Keratinocyte (primary cell): ENCODE measurements around the gene SRM. TPM values are rescaled to one million over a fixed set of nuclear protein-coding genes. Genes with fewer than 3 reads are reported as not detected.
"Not testable (repeated sequence)": the region's sequence is repeated elsewhere in the genome, so short reads cannot be mapped to it uniquely, and the experiment has no call there.

ENCODE experiments used
- DNase-seq: peaks from one replicate; pipeline ENCODE4 v3.0.0-alpha.2; 2011; ENCODE audit warnings: low read depth, missing footprints, low spot score
- FAIRE-seq: peaks from 2 replicates; lab custom pipeline; 2011; peaks lifted over from hg19 to GRCh38; lab: Jason Lieb, UNC
- H2AFZ ChIP-seq: 2 replicates; pipeline ENCODE4 v1.6.0; 2012; ENCODE audit warnings: low read length, control low read depth, inconsistent platforms; ENCODE audit not compliant: control insufficient read depth
- H3K27ac ChIP-seq: 2 replicates; pipeline ENCODE4 v1.5.1; 2011; ENCODE audit warnings: low read length; ENCODE audit not compliant: control insufficient read depth, insufficient read depth
- H3K27me3 ChIP-seq: 3 replicates; pipeline ENCODE4 v1.6.0; 2011; ENCODE audit warnings: low read length; ENCODE audit not compliant: control insufficient read depth, insufficient read depth; ENCODE audit errors: extremely low read depth
- H3K36me3 ChIP-seq, 2 experiments: 2 replicates in 1 of 2; 3 replicates in 1 of 2; pipeline ENCODE4 v1.5.1; 2011; ENCODE audit warnings: low read length in 2 of 2, mild to moderate bottlenecking in 1 of 2; ENCODE audit not compliant: control insufficient read depth in 2 of 2, insufficient read depth in 2 of 2; ENCODE audit errors: extremely low read depth in 1 of 2
- H3K4me1 ChIP-seq: 3 replicates; pipeline ENCODE4 v1.5.1; 2011; ENCODE audit warnings: low read length; ENCODE audit not compliant: control insufficient read depth, insufficient read depth; ENCODE audit errors: extremely low read depth
- H3K4me2 ChIP-seq: 3 replicates; pipeline ENCODE4 v1.6.0; 2011; ENCODE audit warnings: low read depth, low read length; ENCODE audit not compliant: control insufficient read depth, insufficient read depth; ENCODE audit errors: extremely low read depth
- H3K4me3 ChIP-seq, 3 experiments: fragments of 200-600 bp in 1 of 3; sonication (generic) in 1 of 3; 2 replicates in 2 of 3; 3 replicates in 1 of 3; pipeline ENCODE4 v1.5.1; 2011 to 2016; ENCODE audit warnings: low read length in 3 of 3, mild to moderate bottlenecking in 3 of 3, control low read depth in 2 of 3, inconsistent platforms in 1 of 3, low read depth in 1 of 3, mixed read lengths in 1 of 3, mixed run types in 1 of 3, moderate library complexity in 1 of 3; ENCODE audit not compliant: control insufficient read depth in 2 of 3, insufficient read depth in 2 of 3; ENCODE audit errors: extremely low read depth in 1 of 3
- H3K79me2 ChIP-seq: 2 replicates; pipeline ENCODE4 v1.6.0; 2012; ENCODE audit warnings: low read length; ENCODE audit not compliant: control insufficient read depth, insufficient read depth
- H3K9ac ChIP-seq: 3 replicates; pipeline ENCODE4 v1.6.0; 2011; ENCODE audit warnings: low read length; ENCODE audit not compliant: control insufficient read depth, insufficient read depth; ENCODE audit errors: extremely low read depth
- H3K9me1 ChIP-seq: 3 replicates; pipeline ENCODE4 v1.6.0; 2011; ENCODE audit warnings: low read length; ENCODE audit not compliant: control insufficient read depth, insufficient read depth; ENCODE audit errors: extremely low read depth
- H3K9me3 ChIP-seq: 2 replicates; pipeline ENCODE4 v1.5.1; 2012; ENCODE audit warnings: low read depth, low read length; ENCODE audit not compliant: control insufficient read depth
- H4K20me1 ChIP-seq: 3 replicates; pipeline ENCODE4 v1.6.0; 2011; ENCODE audit warnings: low read length; ENCODE audit not compliant: control insufficient read depth, insufficient read depth; ENCODE audit errors: extremely low read depth
- CTCF ChIP-seq, 3 experiments: IDR thresholded peaks in 1 of 3; conservative IDR thresholded peaks in 1 of 3; optimal IDR thresholded peaks in 1 of 3; 2 replicates in 2 of 3; 3 replicates in 1 of 3; pipeline versions ENCODE3 to v1.5.1; 2011; ENCODE audit warnings: low read length in 3 of 3, mild to moderate bottlenecking in 3 of 3, moderate library complexity in 2 of 3, control low read depth in 1 of 3, inconsistent platforms in 1 of 3; ENCODE audit not compliant: insufficient read depth in 2 of 3; ENCODE audit errors: extremely low read depth in 1 of 3
- EZH2 ChIP-seq: IDR thresholded peaks from one replicate; pipeline ENCODE4 v1.6.1; 2012; ENCODE audit warnings: inconsistent platforms, mild to moderate bottlenecking, low read length, moderate library complexity
- dilution Hi-C: fragments of 300-500 bp; cut with MboI; formaldehyde crosslinking; loops from one replicate; pipeline ENCODE4 v1.7.0; 2020; ENCODE audit warnings: low sequenced_read_pairs; ENCODE audit not compliant: extremely low pct_ligation_motif_present
- polyA plus RNA-seq, 5 experiments: library from polyadenylated mRNA; depleted of rRNA in 3 of 5; stranded (reverse) in 3 of 5; stranded (forward) in 1 of 5; unstranded in 1 of 5; fragments of >200 nt; gene quantifications; 1 replicate in 1 of 5; 2 replicates in 3 of 5; 3 replicates in 1 of 5; pipeline versions ENCODE4 v1.2.1 to v1.2.3, GENCODE V29; 2011 to 2012; ENCODE audit warnings: missing spikeins in 2 of 5, low read depth in 1 of 5, low replicate concordance in 1 of 5

Gene SRM
- polyA plus RNA-seq, 1 donor (not counting 4 experiments of a cell fraction or from before 2014, with no cell fraction given) = 32.8 TPM

GRCh38 chr1:11019971-11020370 lies 39.8 kb downstream of the SRM start:
- Histone ChIP-seq H4K20me1 (peaks cover 23% of the 10 kb centered on the region), H3K36me3 (peaks cover 25 to 47% of the 10 kb centered on the region in 2 experiments)

DNA sequence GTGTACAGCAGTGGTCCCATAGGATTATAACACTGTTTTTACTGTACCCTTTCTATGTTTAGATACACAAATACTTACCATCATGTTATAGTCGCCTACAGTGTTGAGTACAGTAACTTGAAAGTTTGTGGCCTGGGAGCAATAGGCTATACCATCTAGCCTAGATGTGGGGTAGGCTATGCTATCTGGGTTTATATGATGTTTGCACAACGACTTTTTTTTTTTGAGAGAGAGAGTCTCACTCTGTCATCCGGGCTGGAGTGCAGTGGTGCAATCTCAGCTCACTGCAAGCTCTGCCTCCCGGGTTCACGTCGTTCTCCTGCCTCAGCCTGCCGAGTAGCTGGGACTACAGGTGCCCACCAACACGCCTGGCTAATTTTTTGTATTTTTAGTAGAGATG lies 40.5 kb downstream of the SRM start:
- dilution Hi-C loops, H3K4me1 ChIP-seq, H3K4me2 ChIP-seq, DNase-seq, H3K4me3 ChIP-seq, H3K27ac ChIP-seq, FAIRE-seq, H3K9ac ChIP-seq, H3K9me3 ChIP-seq, H2AFZ ChIP-seq, H3K9me1 ChIP-seq, H3K27me3 ChIP-seq: not testable (repeated sequence)
- H3K79me2 ChIP-seq = peaks cover 52% of the 10 kb centered on the region
- H4K20me1 ChIP-seq = peaks cover 23% of the 10 kb centered on the region
- H3K36me3 ChIP-seq = peaks cover 27 to 51% of the 10 kb centered on the region in 2 experiments

More at GRCh38 chr1:11019971-11020370, 39.8 kb downstream of the SRM start:
- no peak overlapping the region for H2AFZ ChIP-seq
- H3K4me2 ChIP-seq = no peak overlapping the region
- no peak overlapping the region for H3K4me3 ChIP-seq
- DNase-seq (no peak), FAIRE-seq (no peak)
- H3K27ac ChIP-seq = no peak overlapping the region
- no peaks in the 10 kb centered on the region for H3K9me3 ChIP-seq
- no peaks in the 10 kb centered on the region for H3K9me1 ChIP-seq
- H3K9ac ChIP-seq = no peak overlapping the region
- dilution Hi-C loops = no loop called here
- TF ChIP-seq EZH2 = no peak
- no peak for TF ChIP-seq CTCF (optimal IDR thresholded peaks at IDR 0.05 in 1 of 3, IDR thresholded peaks at IDR 0.05 in 1 of 3, conservative IDR thresholded peaks at IDR 0.05 in 1 of 3; ENCODE audit: extremely low read depth in 1 of 3, insufficient read depth in 2 of 3, low read length in 3 of 3)
- H3K27me3 ChIP-seq = no peaks in the 10 kb centered on the region
- peaks cover 45% of the 10 kb centered on the region for H3K79me2 ChIP-seq
- H3K4me1 ChIP-seq = peaks cover 8% of the 10 kb centered on the region

GRCh38 chr1:11013160-11013531 lies 46.7 kb downstream of the SRM start:
- DNase-seq (no peak), FAIRE-seq (no peak)
- Histone ChIP-seq H3K27ac (peak overlapping the region; percentile 100), H3K9ac (peak overlapping the region; percentile 99), H2AFZ (no peak overlapping the region), H3K4me2 (peak overlapping the region; percentile 99), H3K9me3 (no peaks in the 10 kb centered on the region), H3K27me3 (no peaks in the 10 kb centered on the region), H3K36me3 (peaks cover 17 to 29% of the 10 kb centered on the region in 2 experiments), H3K4me1 (peaks cover 16% of the 10 kb centered on the region), H3K79me2 (peaks cover 50% of the 10 kb centered on the region), H3K4me3 (peak overlapping the region; percentile 95 to 99 (median 98)), H4K20me1 (peaks cover 34% of the 10 kb centered on the region), H3K9me1 (peaks cover 3% of the 10 kb centered on the region)
- TF ChIP-seq EZH2 (no peak), CTCF (optimal IDR thresholded peaks at IDR 0.05 in 1 of 3, IDR thresholded peaks at IDR 0.05 in 1 of 3, conservative IDR thresholded peaks at IDR 0.05 in 1 of 3; ENCODE audit: extremely low read depth in 1 of 3, insufficient read depth in 2 of 3, low read length in 3 of 3) (no peak)
- dilution Hi-C loops = no loop called here
